ENCODE data around the gene EIF4A2. TPM values are rescaled to one million over a fixed set of nuclear protein-coding genes. Genes with fewer than 3 reads are reported as not detected.

The EIF4A2 gene
- total RNA-seq (2014; rRNA removed; shearing (Covaris generic)), result 260 and 274 TPM in 2 replicates

GRCh38 chr3:186783058-186783730, at the start of gene EIF4A2:
Gene EIF4A2 (plus strand): TSS chr3:186783577. CDS start chr3:186783611, 34 bp downstream.

GRCh38 chr3:186806089-186807055, 23.0 kb downstream of the EIF4A2 start, which contains the start of gene RFC4:
Gene RFC4 (minus strand): TSS chr3:186806482. CDS start chr3:186804713, 1,769 bp downstream.

Small RNA genes lying within 50 kb of the gene (small RNA-seq; reads per million reads assigned to genes)
- gene RF00092 (not detected), gene RNU6-1105P (not detected), gene SNORA4 (not detected), gene SNORA63 (not detected), gene SNORA81 (not detected), gene SNORD2 (not detected)

Other genes with a start within 250 kb of the EIF4A2 start
- 0.40 and 0.57 TPM in 2 replicates for gene CRYGS, start 239.2 kb upstream of the EIF4A2 start, total RNA-seq (2014; rRNA removed; shearing (Covaris generic))
- 7.1 and 7.4 TPM in 2 replicates for gene TBCCD1, start 216.2 kb upstream of the EIF4A2 start, total RNA-seq (2014; rRNA removed; shearing (Covaris generic))
- gene DNAJB11, start 212.9 kb upstream of the EIF4A2 start, total RNA-seq (2014; rRNA removed; shearing (Covaris generic)), result 58.1 and 61.2 TPM in 2 replicates
- not detected in 2 replicates for gene AHSG, start 170.5 kb upstream of the EIF4A2 start, total RNA-seq (2014; rRNA removed; shearing (Covaris generic))
- gene FETUB, start 143.2 kb upstream of the EIF4A2 start, total RNA-seq (2014; rRNA removed; shearing (Covaris generic)), result not detected in 2 replicates
- gene HRG, start 117.6 kb upstream of the EIF4A2 start, total RNA-seq (2014; rRNA removed; shearing (Covaris generic)), result not detected in 2 replicates
- gene KNG1, start 66.2 kb upstream of the EIF4A2 start, total RNA-seq (2014; rRNA removed; shearing (Covaris generic)), result not detected in 2 replicates
- gene RFC4, start 22.9 kb downstream of the EIF4A2 start, total RNA-seq (2014; rRNA removed; shearing (Covaris generic)), result 43.6 and 53.6 TPM in 2 replicates
- gene ADIPOQ, start 59.1 kb downstream of the EIF4A2 start, total RNA-seq (2014; rRNA removed; shearing (Covaris generic)), result not detected in 2 replicates
- 28.2 and 29.8 TPM in 2 replicates for gene ST6GAL1, start 146.9 kb downstream of the EIF4A2 start, total RNA-seq (2014; rRNA removed; shearing (Covaris generic))